Subcutaneous preadipocyte (primary cell): ENCODE results near the gene KLF14. TPM values are rescaled to one million over a fixed set of nuclear protein-coding genes. Genes with fewer than 3 reads are reported as not detected.

Experiments
- total RNA-seq: library from RNA; depleted of rRNA; stranded (reverse); fragments of >200 nt; gene quantifications from 2 replicates; pipeline ENCODE4 v1.2.3, GENCODE V29; 2012

Gene KLF14
- 0.20 and 0.37 TPM in 2 replicates for total RNA-seq

GRCh38 chr7:130733931-130734814, at the start of gene KLF14:
KLF14 (minus strand) TSS chr7:130734207; CDS start chr7:130734033, 174 bp downstream.

Other genes starting within 250 kb of the KLF14 start
- gene MEST, start 242.1 kb downstream of the KLF14 start, total RNA-seq: 1.8 and 15.1 TPM in 2 replicates
- 29.0 and 36.0 TPM in 2 replicates for gene COPG2, start 65.5 kb downstream of the KLF14 start, total RNA-seq
- not detected in 2 replicates for gene TSGA13, start 47.7 kb downstream of the KLF14 start, total RNA-seq